SU-DHL-6 (cell line): Measurements from ENCODE around the gene PTPRG.

ENCODE experiments used
- CTCF ChIP-seq: fragments of 200-600 bp; sonication (generic); IDR thresholded peaks from one replicate; pipeline ENCODE4 v1.5.1; 2017; ENCODE audit warnings: antibody characterized with exemption, mild to moderate bottlenecking, low read length, moderate library complexity; ENCODE audit not compliant: insufficient read depth, poor library complexity, severe bottlenecking
- EZH2phosphoT487 ChIP-seq: fragments of 200-600 bp; sonication (generic), shearing (Covaris generic); conservative IDR thresholded peaks from 2 replicates; pipeline ENCODE4 v1.6.1; 2018; ENCODE audit warnings: mild to moderate bottlenecking, antibody characterized with exemption, low read length, moderate library complexity, mixed read lengths

DNA sequence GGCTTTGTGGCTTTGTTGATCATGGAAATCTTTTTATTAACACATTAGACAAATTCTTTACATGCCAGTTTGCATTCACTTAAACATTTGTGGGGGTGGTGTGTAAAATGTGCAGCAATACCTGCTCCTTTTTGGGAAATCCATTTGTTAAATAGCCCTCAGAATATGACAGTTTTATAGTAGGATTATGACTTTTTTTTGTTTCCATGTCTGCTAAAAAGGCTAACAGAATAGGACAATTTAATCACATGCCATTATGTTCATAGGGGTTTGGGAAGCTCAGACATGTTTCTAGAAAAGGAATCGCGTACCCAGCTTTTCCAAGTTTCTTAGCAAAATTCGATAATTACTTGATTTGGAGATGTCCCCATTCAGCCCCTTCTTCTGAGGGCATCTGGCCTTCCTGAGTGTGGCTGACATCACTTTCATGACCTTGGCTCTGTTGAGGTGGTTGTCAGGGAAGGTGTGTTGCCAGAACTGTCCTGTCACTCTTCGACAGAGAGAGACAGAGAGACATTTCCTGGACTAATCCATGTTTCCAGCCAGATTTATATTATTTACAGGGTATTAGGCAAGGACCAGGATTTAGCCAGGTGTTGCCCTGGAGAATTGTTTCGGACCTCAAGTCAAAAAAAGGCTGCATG lies 126.4 kb downstream of the PTPRG start:
- no peak for TF ChIP-seq CTCF
- no peak for TF ChIP-seq EZH2phosphoT487
